H1 (cell line): ENCODE data around the gene UBAP1L. TPM values are rescaled to one million over a fixed set of nuclear protein-coding genes. Genes with fewer than 3 reads are reported as not detected.

Experiments used
- CTCF ChIA-PET: fragments of 300-600 bp; sonication (Branson Sonifier 250); formaldehyde crosslinking; loops from one replicate; lab custom pipeline; 2021; ENCODE audit not compliant: partially characterized antibody; lab: Charles Lee
- POLR2A ChIA-PET: fragments of 300-600 bp; sonication (Branson Sonifier 250); formaldehyde crosslinking; loops from one replicate; lab custom pipeline; 2021; ENCODE audit warnings: inconsistent platforms; ENCODE audit not compliant: partially characterized antibody; lab: Charles Lee
- DNase-seq, 2 experiments: peaks; one replicate each; pipeline versions ENCODE4 v3.0.0 to v3.0.0-alpha.2; 2010 to 2022; ENCODE audit warnings: low spot score in 2 of 2, low read depth in 1 of 2, mixed read lengths in 1 of 2
- FAIRE-seq: peaks from 2 replicates; lab custom pipeline; 2011; peaks lifted over from hg19 to GRCh38; lab: Jason Lieb, UNC
- H2AFZ ChIP-seq: 2 replicates; pipeline ENCODE4 v1.8.1; 2012; ENCODE audit warnings: low read length, inconsistent platforms
- H2AK5ac ChIP-seq: 2 replicates; pipeline ENCODE4 v1.6.1; 2013; ENCODE audit warnings: low read depth, low read length
- H2BK120ac ChIP-seq: replicated peaks from 2 replicates; pipeline ENCODE3; 2013; ENCODE audit warnings: low read depth, low read length, inconsistent platforms
- H2BK12ac ChIP-seq: 2 replicates; pipeline ENCODE4 v1.6.1; 2013; ENCODE audit warnings: low read depth, low read length
- H2BK15ac ChIP-seq: 2 replicates; pipeline ENCODE4 v1.6.1; 2013; ENCODE audit warnings: low read length
- H2BK20ac ChIP-seq: 2 replicates; pipeline ENCODE4 v1.6.1; 2013; ENCODE audit warnings: low read length
- H2BK5ac ChIP-seq: 2 replicates; pipeline ENCODE4 v1.6.1; 2013; ENCODE audit warnings: low read depth, low read length
- H3K14ac ChIP-seq: 2 replicates; pipeline ENCODE4 v1.6.1; 2013; ENCODE audit warnings: inconsistent platforms; ENCODE audit not compliant: insufficient read length
- H3K18ac ChIP-seq: 2 replicates; pipeline ENCODE4 v1.6.1; 2013; ENCODE audit warnings: low read length; ENCODE audit errors: extremely low read depth
- H3K23ac ChIP-seq: 2 replicates; pipeline ENCODE4 v1.6.1; 2013; ENCODE audit warnings: inconsistent platforms; ENCODE audit not compliant: insufficient read length
- H3K23me2 ChIP-seq: 2 replicates; pipeline ENCODE4 v1.6.1; 2013; ENCODE audit warnings: low read depth, low read length
- H3K27ac ChIP-seq: 2 replicates; pipeline ENCODE4 v1.6.1; 2011; ENCODE audit warnings: low read depth, low read length, inconsistent platforms
- H3K27me3 ChIP-seq, 4 experiments: replicated peaks in 1 of 4; 1 replicate in 1 of 4; 2 replicates in 3 of 4; pipeline versions ENCODE4 v1.6.1 to v1.8.1; 2011 to 2013; ENCODE audit warnings: low read length in 3 of 4, mild to moderate bottlenecking in 3 of 4, inconsistent platforms in 2 of 4, mixed read lengths in 2 of 4, moderate library complexity in 1 of 4; ENCODE audit not compliant: control insufficient read depth in 3 of 4, insufficient read depth in 3 of 4; ENCODE audit errors: extremely low read depth in 1 of 4
- H3K36me3 ChIP-seq, 4 experiments: 2 replicates each; pipeline versions ENCODE4 v1.6.1 to v1.8.1; 2011 to 2013; ENCODE audit warnings: mild to moderate bottlenecking in 4 of 4, low read length in 3 of 4, moderate library complexity in 2 of 4, control low read depth in 1 of 4, inconsistent platforms in 1 of 4; ENCODE audit not compliant: insufficient read depth in 4 of 4, control insufficient read depth in 2 of 4
- H3K4ac ChIP-seq: replicated peaks from 2 replicates; pipeline ENCODE3; 2013; ENCODE audit warnings: low read length, low read depth, mixed read lengths, inconsistent platforms; ENCODE audit not compliant: insufficient read length
- H3K4me1 ChIP-seq, 4 experiments: replicated peaks in 1 of 4; 1 replicate in 1 of 4; 2 replicates in 3 of 4; pipeline versions ENCODE4 v1.6.1 to v1.8.1; 2011 to 2013; ENCODE audit warnings: low read length in 3 of 4, inconsistent platforms in 2 of 4, mixed read lengths in 1 of 4; ENCODE audit not compliant: insufficient read depth in 4 of 4, control insufficient read depth in 3 of 4
- H3K4me2 ChIP-seq, 2 experiments: 2 replicates each; pipeline versions ENCODE4 v1.6.1 to v1.8.1; 2011 to 2013; ENCODE audit warnings: low read depth in 2 of 2, low read length in 2 of 2, control low read depth in 1 of 2, inconsistent platforms in 1 of 2, mild to moderate bottlenecking in 1 of 2; ENCODE audit not compliant: insufficient read depth in 1 of 2
- H3K4me3 ChIP-seq, 4 experiments: fragments of 200-600, 300-600 bp in 1 of 4; sonication (generic), shearing (Covaris generic), sonication (Bioruptor Twin) in 1 of 4; 2 replicates each; pipeline versions ENCODE4 v1.5.1 to v1.8.1; 2011 to 2016; ENCODE audit warnings: low read length in 4 of 4, low read depth in 3 of 4, control low read depth in 2 of 4, inconsistent platforms in 2 of 4, mild to moderate bottlenecking in 2 of 4, mixed read lengths in 1 of 4, moderate library complexity in 1 of 4; ENCODE audit not compliant: insufficient read depth in 2 of 4; ENCODE audit errors: extremely low read depth in 1 of 4
- H3K56ac ChIP-seq: replicated peaks from 2 replicates; pipeline ENCODE3; 2013; ENCODE audit warnings: low read depth, mild to moderate bottlenecking, mixed read lengths, low read length, inconsistent platforms; ENCODE audit not compliant: insufficient read length
- H3K79me1 ChIP-seq: 2 replicates; pipeline ENCODE4 v1.6.1; 2013; ENCODE audit warnings: low read depth, low read length, control low read depth
- H3K79me2 ChIP-seq, 2 experiments: 2 replicates each; pipeline versions ENCODE4 v1.6.1 to v1.8.1; 2012 to 2013; ENCODE audit warnings: low read length in 2 of 2, mild to moderate bottlenecking in 2 of 2, inconsistent platforms in 1 of 2; ENCODE audit not compliant: insufficient read depth in 2 of 2, control insufficient read depth in 1 of 2
- H3K9ac ChIP-seq, 4 experiments: replicated peaks in 1 of 4; 1 replicate in 1 of 4; 2 replicates in 3 of 4; pipeline versions ENCODE4 v1.6.1 to v1.8.1; 2011 to 2013; ENCODE audit warnings: low read depth in 3 of 4, low read length in 3 of 4, control low read depth in 2 of 4, mild to moderate bottlenecking in 2 of 4, moderate library complexity in 2 of 4, inconsistent platforms in 1 of 4; ENCODE audit errors: extremely low read depth in 1 of 4
- H3K9me3 ChIP-seq, 2 experiments: 2 replicates each; pipeline versions ENCODE4 v1.6.1 to v1.8.1; 2012 to 2013; ENCODE audit warnings: mild to moderate bottlenecking in 2 of 2, moderate library complexity in 2 of 2, control low read depth in 1 of 2, inconsistent platforms in 1 of 2, low read depth in 1 of 2, low read length in 1 of 2, mixed read lengths in 1 of 2; ENCODE audit not compliant: insufficient read depth in 2 of 2
- H4K20me1 ChIP-seq, 2 experiments: replicated peaks in 1 of 2; 2 replicates each; pipeline versions ENCODE3 to v1.8.1; 2011 to 2013; ENCODE audit warnings: inconsistent platforms in 2 of 2, low read length in 2 of 2, mild to moderate bottlenecking in 1 of 2; ENCODE audit not compliant: insufficient read depth in 2 of 2, control insufficient read depth in 1 of 2
- H4K5ac ChIP-seq: 2 replicates; pipeline ENCODE4 v1.6.1; 2013; ENCODE audit warnings: low read length, low read depth, mixed read lengths, inconsistent platforms; ENCODE audit not compliant: insufficient read length
- H4K8ac ChIP-seq: 2 replicates; pipeline ENCODE4 v1.8.0; 2013; ENCODE audit warnings: mild to moderate bottlenecking, moderate library complexity, low read length, inconsistent platforms; ENCODE audit not compliant: insufficient read depth; ENCODE audit errors: extremely low read depth
- H4K91ac ChIP-seq: replicated peaks from 2 replicates; pipeline ENCODE3; 2013; ENCODE audit warnings: low read length, mixed read lengths, inconsistent platforms; ENCODE audit not compliant: insufficient read length
- ASH2L ChIP-seq: fragments of 200-600, 300-600 bp; sonication (generic); IDR thresholded peaks from one replicate; pipeline ENCODE4 v1.7.1; 2017; ENCODE audit warnings: low read length
- BCL11A ChIP-seq, 2 experiments: IDR thresholded peaks; one replicate each; pipeline ENCODE4 v1.6.1; 2011; ENCODE audit warnings: low read depth in 2 of 2, low read length in 2 of 2, mild to moderate bottlenecking in 2 of 2
- CBX8 ChIP-seq: fragments of 300-800, 300-1000 bp; sonication (generic); IDR thresholded peaks from 2 replicates; pipeline ENCODE4 v1.7.1; 2016; ENCODE audit warnings: low read depth, low read length, borderline replicate concordance
- CTBP2 ChIP-seq: IDR thresholded peaks from 2 replicates; pipeline ENCODE4 v1.7.0; 2011; ENCODE audit warnings: borderline replicate concordance, mild to moderate bottlenecking, moderate library complexity, mixed read lengths, low read length; ENCODE audit not compliant: insufficient read depth, insufficient read length
- GABPA ChIP-seq: IDR thresholded peaks from 2 replicates; pipeline ENCODE4 v1.6.1; 2011; ENCODE audit warnings: mild to moderate bottlenecking, low read length, moderate library complexity, borderline replicate concordance; ENCODE audit not compliant: insufficient read depth
- NANOG ChIP-seq: IDR thresholded peaks from 2 replicates; pipeline ENCODE4 v1.6.1; 2011; ENCODE audit warnings: low read length, low read depth, mild to moderate bottlenecking, inconsistent platforms; ENCODE audit not compliant: insufficient read depth, poor library complexity, severe bottlenecking
- POLR2A ChIP-seq, 2 experiments: IDR thresholded peaks; 1 replicate in 1 of 2; 2 replicates in 1 of 2; pipeline ENCODE4 v1.6.1; 2011; ENCODE audit warnings: low read depth in 2 of 2, low read length in 2 of 2, mild to moderate bottlenecking in 2 of 2; ENCODE audit errors: control extremely low read depth in 1 of 2
- POLR2AphosphoS5 ChIP-seq: IDR thresholded peaks from 2 replicates; pipeline ENCODE4 v1.6.1; 2011; ENCODE audit warnings: low read depth, low read length
- SAP30 ChIP-seq: fragments of 300-600 bp; sonication (generic); IDR thresholded peaks from 2 replicates; pipeline ENCODE4 v1.7.1; 2012; ENCODE audit warnings: low read length, moderate library complexity, mild to moderate bottlenecking, inconsistent platforms; ENCODE audit not compliant: insufficient read depth, insufficient replicate concordance
- SIN3A ChIP-seq, 2 experiments: IDR thresholded peaks in 1 of 2; conservative IDR thresholded peaks in 1 of 2; 2 replicates each; pipeline ENCODE4 v1.6.1; 2011 to 2012; ENCODE audit warnings: low read length in 2 of 2, improper control_type of control experiment in 1 of 2, low read depth in 1 of 2, mild to moderate bottlenecking in 1 of 2
- SRF ChIP-seq: IDR thresholded peaks from 2 replicates; pipeline ENCODE4 v1.6.1; 2011; ENCODE audit warnings: mild to moderate bottlenecking, low read depth, low read length, moderate library complexity
- TBP ChIP-seq: IDR thresholded peaks from 2 replicates; pipeline ENCODE4 v1.6.1; 2011; ENCODE audit warnings: low read depth, low read length, improper control_type of control experiment
- WGBS, 2 experiments: shearing (Covaris generic) in 1 of 2; methylation state at CpG; one replicate each; pipeline versions ENCODE4 v1.1.6 to v1.1.7; 2013 to 2015; ENCODE audit warnings: low lambda C conversion rate in 2 of 2, mixed read lengths in 2 of 2, inconsistent platforms in 1 of 2, low coverage in 1 of 2, missing lambda C conversion rate in 1 of 2; ENCODE audit not compliant: insufficient replicate concordance in 2 of 2, insufficient coverage in 1 of 2, insufficient read length in 1 of 2; ENCODE audit errors: extremely low coverage in 1 of 2, missing lambda C conversion rate in 1 of 2; 5-methylcytosine and 5-hydroxymethylcytosine counted together
- polyA plus RNA-seq, 7 experiments: library from polyadenylated mRNA; depleted of rRNA in 3 of 7; stranded (reverse) in 5 of 7; unstranded in 2 of 7; fragments of >200 nt in 5 of 7; fragments of 200-250 nt in 2 of 7; gene quantifications; 1 replicate in 5 of 7; 2 replicates in 1 of 7; 4 replicates in 1 of 7; pipeline versions ENCODE4 v1.2.1 to v1.2.3, GENCODE V29; 2011 to 2013; ENCODE audit warnings: missing spikeins in 2 of 7, mixed read lengths in 2 of 7
- total RNA-seq: library from RNA; stranded (reverse); fragmentation: NEBNext Ultra II Directional; extraction: Animal tissue kit (Norgen Biotek cat#: 25700); gene quantifications from 2 replicates; pipeline ENCODE4 v1.2.1, GENCODE V29; 2021

The UBAP1L gene
- total and polyA plus RNA-seq, 2 of the 8 experiments (the other 6 are each of a cell fraction or from before 2014, with no cell fraction given), result 0.67 to 1.7 TPM

GRCh38 chr15:65056868-65057548, 58.0 kb downstream of the UBAP1L start:
- no peak overlapping the region for H3K9ac ChIP-seq
- no peak overlapping the region for H3K23ac ChIP-seq
- no peak overlapping the region for H3K4ac ChIP-seq
- no peaks in the 10 kb centered on the region for H3K23me2 ChIP-seq
- no peak overlapping the region for H3K27ac ChIP-seq
- no peaks in the 10 kb centered on the region for H3K79me1 ChIP-seq
- no peaks in the 10 kb centered on the region for H3K79me2 ChIP-seq
- H4K20me1 ChIP-seq, result no peaks in the 10 kb centered on the region
- no peak overlapping the region for H2BK5ac ChIP-seq
- H2AK5ac ChIP-seq, result no peak overlapping the region
- no peak for FAIRE-seq
- H3K18ac ChIP-seq, result no peak overlapping the region
- no peak overlapping the region for H3K4me3 ChIP-seq
- no peaks in the 10 kb centered on the region; a peak in 1 of 8 replicates for H3K36me3 ChIP-seq
- H3K27me3 ChIP-seq, result no peaks in the 10 kb centered on the region; a peak in 1 of 7 replicates
- DNase-seq, result no peak
- no peak overlapping the region for H3K14ac ChIP-seq
- H3K56ac ChIP-seq, result no peak overlapping the region
- WGBS, 2 experiments, result 88% methylated on average over 8 of the region's 8 CpGs; no CpG with 5 or more reads in 1 of the 2 experiments
- H2BK20ac ChIP-seq, result no peak overlapping the region
- H2BK15ac ChIP-seq, result no peak overlapping the region
- no peaks in the 10 kb centered on the region for H3K4me1 ChIP-seq
- H2AFZ ChIP-seq, result no peak overlapping the region
- no peak overlapping the region for H3K4me2 ChIP-seq
- H2BK120ac ChIP-seq, result no peak overlapping the region
- ChIA-PET CTCF (interaction anchor here (0.6 to 33.2 kb wide), 7 partner anchors 14 to 44 kb away, joined by 4 to 1213 read pairs (median 39); partner anchors contain the start of genes KBTBD13, RASL12 and SLC51B), POLR2A (interaction anchor here (0.6 to 1.7 kb wide), 3 partner anchors 8 to 46 kb away, joined by 3 to 5 read pairs (median 4); no protein-coding TSS in a partner anchor)
- H4K8ac ChIP-seq, result no peak overlapping the region
- H4K5ac ChIP-seq, result no peak overlapping the region
- H2BK12ac ChIP-seq, result no peak overlapping the region
- H3K9me3 ChIP-seq, result no peaks in the 10 kb centered on the region
- H4K91ac ChIP-seq, result no peak overlapping the region
- no peak for TF ChIP-seq POLR2AphosphoS5
- no peak for TF ChIP-seq POLR2A (IDR thresholded peaks at IDR 0.05; ENCODE audit: control extremely low read depth in 1 of 2, low read depth in 2 of 2, low read length in 2 of 2)
- no peak for TF ChIP-seq BCL11A (IDR thresholded peaks at IDR 0.05; ENCODE audit: low read depth in 2 of 2, low read length in 2 of 2)
- TF ChIP-seq GABPA, result no peak
- no peak for TF ChIP-seq TBP
- TF ChIP-seq SIN3A (conservative IDR thresholded peaks at IDR 0.05 in 1 of 2, IDR thresholded peaks at IDR 0.05 in 1 of 2; ENCODE audit: low read depth in 1 of 2, low read length in 2 of 2), result no peak
- no peak for TF ChIP-seq SRF
- no peak for TF ChIP-seq CBX8
- TF ChIP-seq NANOG, result no peak
- no peak for TF ChIP-seq SAP30
- TF ChIP-seq CTBP2, result no peak
- no peak for TF ChIP-seq ASH2L
